ENCODE data around the gene TSPAN14. TPM values are rescaled to one million over a fixed set of nuclear protein-coding genes. Genes with fewer than 3 reads are reported as not detected.

TSPAN14 gene
- total RNA-seq, 6 donors from 2014 or later = 52.1 to 157 (median 111) TPM

DNA sequence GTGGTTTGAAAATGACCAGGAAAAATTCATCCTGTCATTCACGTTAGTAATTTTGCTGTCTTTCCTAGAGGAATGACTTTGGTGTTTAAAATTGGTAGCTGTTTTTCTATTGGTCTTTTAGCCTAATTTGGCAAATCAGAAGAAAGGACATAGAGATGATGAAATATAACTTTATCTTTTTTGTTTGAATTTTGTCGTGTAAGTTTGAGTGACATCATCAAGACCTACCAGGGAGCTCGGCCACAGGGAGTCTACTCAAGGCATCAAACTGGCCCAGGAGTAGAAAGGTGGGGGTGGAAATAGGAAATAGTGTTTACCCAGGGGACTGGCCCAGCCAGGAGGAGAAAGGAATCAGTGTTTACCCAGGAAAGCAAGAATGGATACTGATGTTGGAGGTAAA lies 21.0 kb upstream of the TSPAN14 start:
- H3K27me3 ChIP-seq = no peaks in the 10 kb centered on the region
- H3K4me1 ChIP-seq = peaks cover 0 to 5% (median 0%) of the 10 kb centered on the region in 4 donors
- ATAC-seq (ENCODE audit: low FRiP score in 2 of 2) (no peak), DNase-seq (no peak)
- WGBS, 2 donors = 72 to 79% methylated on average over 3 of the region's 3 CpGs
- no peaks in the 10 kb centered on the region for H3K36me3 ChIP-seq
- H3K9me3 ChIP-seq = no peaks in the 10 kb centered on the region
- no peak overlapping the region for H3K4me3 ChIP-seq
- H3K27ac ChIP-seq = no peak overlapping the region
- TF ChIP-seq EP300 (IDR thresholded peaks at IDR 0.05) (no peak), POLR2AphosphoS5 (IDR thresholded peaks at IDR 0.05) (no peak), CTCF (IDR thresholded peaks at IDR 0.05) (no peak), POLR2A (IDR thresholded peaks at IDR 0.05) (no peak)

- 67 to 84% methylated on average over 6 of the region's 6 CpGs for WGBS, 2 donors
- no peaks in the 10 kb centered on the region for H3K36me3 ChIP-seq
- H3K27ac ChIP-seq = no peak overlapping the region
- H3K4me1 ChIP-seq = no peaks in the 10 kb centered on the region
- ATAC-seq (ENCODE audit: low FRiP score in 2 of 2) (no peak), DNase-seq (no peak)
- no peak overlapping the region for H3K4me3 ChIP-seq
- H3K9me3 ChIP-seq = no peaks in the 10 kb centered on the region
- TF ChIP-seq CTCF (IDR thresholded peaks at IDR 0.05) = no peak
- no peak for TF ChIP-seq POLR2AphosphoS5 (IDR thresholded peaks at IDR 0.05)
- TF ChIP-seq POLR2A (IDR thresholded peaks at IDR 0.05) = no peak
- no peak for TF ChIP-seq EP300 (IDR thresholded peaks at IDR 0.05)
- H3K27me3 ChIP-seq = no peaks in the 10 kb centered on the region
Measured at GRCh38 chr10:80436446-80437098, 17.5 kb upstream of the TSPAN14 start.

DNA sequence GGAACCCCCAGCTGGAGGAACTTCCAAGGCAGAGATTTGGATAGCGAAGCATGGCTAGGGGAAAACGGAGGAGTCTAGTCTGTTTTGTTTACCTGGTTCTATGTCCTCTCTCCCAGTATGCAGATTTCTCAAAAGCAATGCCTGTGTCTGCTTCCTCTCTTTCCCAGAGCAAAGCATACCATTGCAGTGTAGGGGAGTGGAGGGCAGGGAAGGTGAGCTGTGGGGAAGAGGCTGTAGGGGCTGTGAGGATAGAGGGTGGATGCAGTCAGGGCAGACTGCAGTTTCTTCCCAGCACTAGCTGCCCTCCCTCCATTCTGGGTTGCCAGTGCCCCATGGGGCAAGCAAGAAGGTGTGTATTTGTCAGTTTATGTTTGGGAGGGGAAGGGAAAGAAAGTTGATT lies 16.9 kb upstream of the TSPAN14 start:
- TF ChIP-seq EP300 (IDR thresholded peaks at IDR 0.05) (no peak), POLR2AphosphoS5 (IDR thresholded peaks at IDR 0.05) (no peak), CTCF (IDR thresholded peaks at IDR 0.05) (no peak), POLR2A (IDR thresholded peaks at IDR 0.05) (no peak)
- DNase-seq (no peak), ATAC-seq (ENCODE audit: low FRiP score in 2 of 2) (no peak)
- 75 to 86% methylated on average over 2 of the region's 2 CpGs for WGBS, 2 donors
- Histone ChIP-seq H3K27me3 (no peaks in the 10 kb centered on the region), H3K27ac (no peak overlapping the region), H3K9me3 (no peaks in the 10 kb centered on the region), H3K4me3 (no peak overlapping the region), H3K4me1 (no peaks in the 10 kb centered on the region), H3K36me3 (no peaks in the 10 kb centered on the region)

DNA sequence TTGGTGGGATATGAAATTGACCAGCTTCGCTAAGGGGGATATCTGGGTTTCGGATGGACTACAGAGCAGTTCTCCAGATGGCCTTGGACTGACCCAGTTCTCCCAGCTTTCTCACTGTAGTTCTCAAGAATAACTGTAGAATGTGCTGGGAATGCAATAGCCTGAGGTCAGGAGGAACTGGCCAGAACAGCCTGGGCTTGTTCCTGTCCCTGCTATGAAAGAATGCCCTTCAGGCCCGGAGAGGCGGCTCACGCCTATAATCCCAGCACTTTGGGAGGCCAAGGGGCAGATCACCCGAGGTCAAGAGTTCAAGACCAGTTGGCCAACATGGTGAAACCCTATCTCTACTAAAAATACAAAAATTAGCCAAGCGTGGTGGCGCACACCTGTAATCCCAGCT lies 12.3 kb upstream of the TSPAN14 start:
- Histone ChIP-seq H3K27ac (no peak overlapping the region), H3K9me3 (no peaks in the 10 kb centered on the region), H3K36me3 (no peaks in the 10 kb centered on the region), H3K4me3 (no peak overlapping the region), H3K4me1 (peaks cover 0 to 20% (median 17%) of the 10 kb centered on the region in 4 donors), H3K27me3 (no peaks in the 10 kb centered on the region)
- ATAC-seq (ENCODE audit: low FRiP score in 2 of 2) = no peak
- no peak for DNase-seq
- no peak for TF ChIP-seq EP300 (IDR thresholded peaks at IDR 0.05)
- WGBS, 2 donors = 91 to 92% methylated on average over 8 of the region's 8 CpGs

- Histone ChIP-seq H3K27me3 (no peaks in the 10 kb centered on the region), H3K4me1 (peaks cover 0 to 24% (median 17%) of the 10 kb centered on the region in 4 donors), H3K36me3 (no peaks in the 10 kb centered on the region), H3K27ac (peak overlapping the region in 1 of 4 donors; percentile 32), H3K4me3 (no peak overlapping the region), H3K9me3 (no peaks in the 10 kb centered on the region)
- ATAC-seq (ENCODE audit: low FRiP score in 2 of 2) (no peak), DNase-seq (no peak)
- 51 to 65% methylated on average over 3 of the region's 3 CpGs for WGBS, 2 donors
- TF ChIP-seq POLR2AphosphoS5 (IDR thresholded peaks at IDR 0.05) (no peak), CTCF (IDR thresholded peaks at IDR 0.05) (no peak), EP300 (IDR thresholded peaks at IDR 0.05) (no peak), POLR2A (IDR thresholded peaks at IDR 0.05) (no peak)
Measured at GRCh38 chr10:80442879-80443278, 11.2 kb upstream of the TSPAN14 start.
